SJSA1 (cell line): ENCODE results near the gene ACSL6. TPM values are rescaled to one million over a fixed set of nuclear protein-coding genes. Genes with fewer than 3 reads are reported as not detected.

Experiments used
- DNase-seq, 2 experiments: peaks; one replicate each; pipeline ENCODE4 v3.0.0-alpha.2; 2015 to 2020; ENCODE audit warnings: low spot score in 2 of 2, low read depth in 1 of 2
- H3K27ac ChIP-seq: fragments of 250-450 bp; sonication (Bioruptor Pico); 2 replicates; pipeline ENCODE4 v1.5.1; 2020; ENCODE audit warnings: mild to moderate bottlenecking, moderate library complexity
- H3K27me3 ChIP-seq: fragments of 250-450 bp; sonication (Bioruptor Pico); replicated peaks from 2 replicates; pipeline ENCODE4 v1.5.1; 2020; ENCODE audit warnings: mild to moderate bottlenecking, moderate library complexity
- H3K36me3 ChIP-seq: fragments of 250-450 bp; sonication (Bioruptor Pico); 2 replicates; pipeline ENCODE4 v1.5.1; 2020; ENCODE audit warnings: mild to moderate bottlenecking
- H3K4me1 ChIP-seq: fragments of 250-450 bp; sonication (Bioruptor Pico); replicated peaks from 2 replicates; pipeline ENCODE4 v1.6.1; 2021; ENCODE audit warnings: mild to moderate bottlenecking
- H3K4me3 ChIP-seq: fragments of 250-450 bp; sonication (Bioruptor Pico); 2 replicates; pipeline ENCODE4 v1.5.1; 2020; ENCODE audit warnings: mild to moderate bottlenecking
- H3K9me3 ChIP-seq: fragments of 250-450 bp; sonication (Bioruptor Pico); replicated peaks from 2 replicates; pipeline ENCODE4 v1.5.1; 2020; ENCODE audit warnings: mild to moderate bottlenecking
- total RNA-seq: library from RNA; depleted of rRNA; stranded (reverse); fragments of >200 nt; shearing (Covaris generic); gene quantifications from 2 replicates; pipeline ENCODE4 v1.2.3, GENCODE V29; 2014

The ACSL6 gene
- total RNA-seq, 1 experiment from 2014 or later = 0.03 TPM

DNA sequence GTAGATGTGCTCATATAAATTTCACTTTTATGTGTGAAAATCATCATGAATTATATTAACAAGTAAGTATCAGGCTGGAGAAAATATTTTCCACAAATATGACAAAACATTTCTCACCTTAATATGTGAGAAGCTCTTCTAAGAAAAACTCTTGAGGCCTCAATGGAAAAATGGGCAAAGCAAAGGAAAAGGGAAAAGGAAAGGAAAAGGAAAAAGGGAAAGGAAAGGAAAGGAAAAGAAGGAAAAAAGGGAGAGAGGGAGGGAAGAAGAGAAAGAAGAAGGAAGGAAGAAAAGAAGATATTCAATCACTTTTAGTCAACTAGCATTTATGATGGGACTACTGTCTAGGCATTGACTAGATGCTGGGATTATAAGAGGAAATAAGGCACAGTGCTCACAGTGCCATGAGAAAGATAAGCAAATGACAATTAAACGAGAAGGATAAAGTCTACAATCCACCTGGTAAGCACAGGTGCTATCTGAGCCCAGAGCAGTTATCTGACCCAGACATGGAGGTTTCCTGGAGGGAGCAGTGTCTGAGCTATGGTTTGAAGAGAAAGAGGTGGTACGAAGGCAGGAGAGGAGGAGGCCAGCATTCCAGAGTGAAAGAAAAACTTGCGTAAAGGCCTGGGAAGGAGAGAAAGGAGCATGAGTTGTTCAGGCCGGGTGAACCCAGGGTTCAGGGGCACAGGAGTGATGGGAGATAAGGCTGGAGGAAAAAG, 18.3 kb upstream of the ACSL6 start:
- H3K4me1 ChIP-seq = no peaks in the 10 kb centered on the region
- DNase-seq = no peak
- H3K9me3 ChIP-seq = peaks cover 3% of the 10 kb centered on the region; the same call in 1 of the 2 replicates
- H3K36me3 ChIP-seq = no peaks in the 10 kb centered on the region
- H3K27ac ChIP-seq = no peak overlapping the region
- no peak overlapping the region for H3K4me3 ChIP-seq
- H3K27me3 ChIP-seq = peaks cover 12% of the 10 kb centered on the region; the same call in 1 of the 2 replicates

- H3K27ac ChIP-seq = no peak overlapping the region
- no peaks in the 10 kb centered on the region; the same call in 1 of the 2 replicates for H3K27me3 ChIP-seq
- H3K9me3 ChIP-seq = no peaks in the 10 kb centered on the region
- no peak overlapping the region for H3K4me3 ChIP-seq
- H3K36me3 ChIP-seq = no peaks in the 10 kb centered on the region
- H3K4me1 ChIP-seq = no peaks in the 10 kb centered on the region
- DNase-seq = peak in 1 of 2 experiments; percentile 43
Measured at GRCh38 chr5:132027027-132027426, 15.6 kb upstream of the ACSL6 start.

- H3K27me3 ChIP-seq = no peaks in the 10 kb centered on the region; the same call in 1 of the 2 replicates
- H3K9me3 ChIP-seq = no peaks in the 10 kb centered on the region
- peak in 1 of 2 experiments; percentile 45 for DNase-seq
- H3K36me3 ChIP-seq = no peaks in the 10 kb centered on the region
- no peaks in the 10 kb centered on the region for H3K4me1 ChIP-seq
- H3K27ac ChIP-seq = no peak overlapping the region
- H3K4me3 ChIP-seq = no peak overlapping the region
Measured at GRCh38 chr5:132026516-132027008, 15.1 kb upstream of the ACSL6 start.

GRCh38 chr5:132025403-132025971, 14.0 kb upstream of the ACSL6 start:
- no peak overlapping the region for H3K27ac ChIP-seq
- H3K36me3 ChIP-seq = no peaks in the 10 kb centered on the region
- no peaks in the 10 kb centered on the region for H3K9me3 ChIP-seq
- H3K4me1 ChIP-seq = no peaks in the 10 kb centered on the region
- no peak for DNase-seq
- H3K27me3 ChIP-seq = peaks cover 6% of the 10 kb centered on the region
- H3K4me3 ChIP-seq = no peak overlapping the region

DNA sequence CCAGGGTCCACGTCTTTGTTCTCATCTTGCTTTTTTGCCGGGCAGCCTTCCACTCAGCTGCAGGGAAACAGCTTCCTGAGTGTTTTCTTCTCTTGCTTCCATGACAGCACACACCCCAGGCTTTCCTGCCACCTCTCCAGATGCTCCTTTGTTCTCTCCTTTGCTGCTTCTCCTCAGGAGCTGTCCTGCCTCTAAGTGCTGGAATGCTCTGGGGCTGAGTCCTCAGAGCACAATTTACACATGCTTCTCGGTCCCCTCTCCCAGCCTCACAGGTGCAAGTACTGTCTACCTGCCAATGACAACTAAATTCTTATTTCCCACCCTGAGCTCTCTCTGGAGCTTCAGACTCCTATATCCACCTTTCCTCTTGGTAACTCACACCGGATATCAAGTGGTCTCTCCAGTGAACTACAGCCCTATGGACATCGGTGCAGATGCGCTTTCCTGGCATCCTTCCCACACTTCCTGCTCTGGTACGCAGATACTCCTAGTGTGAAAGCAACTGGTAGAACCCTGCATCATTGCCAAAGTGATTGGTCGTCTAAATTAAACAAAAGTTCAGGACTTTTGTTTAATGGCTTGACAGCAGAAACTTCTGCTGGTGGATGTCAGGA, 13.4 kb upstream of the ACSL6 start:
- Histone ChIP-seq H3K27me3 (peaks cover 12% of the 10 kb centered on the region), H3K9me3 (no peaks in the 10 kb centered on the region), H3K27ac (no peak overlapping the region), H3K4me3 (no peak overlapping the region), H3K36me3 (no peaks in the 10 kb centered on the region), H3K4me1 (no peaks in the 10 kb centered on the region)
- no peak for DNase-seq

DNA sequence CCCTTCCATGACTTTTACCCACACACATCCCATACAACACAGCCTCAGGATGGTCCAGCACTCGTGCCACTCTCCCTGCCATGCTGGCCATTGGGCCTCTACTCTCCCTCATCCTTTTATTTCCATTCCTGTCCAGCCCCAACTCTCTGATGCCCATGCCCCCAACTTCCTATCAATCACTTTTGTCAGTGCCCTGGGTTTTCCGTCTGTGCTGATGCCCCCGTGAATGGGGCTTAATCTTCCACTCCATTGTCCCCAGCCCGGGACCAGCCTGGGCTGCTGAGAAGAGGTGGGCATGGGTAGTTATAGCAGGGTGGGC, 12.6 kb upstream of the ACSL6 start:
- DNase-seq = no peak
- Histone ChIP-seq H3K4me1 (no peaks in the 10 kb centered on the region), H3K27ac (no peak overlapping the region), H3K9me3 (no peaks in the 10 kb centered on the region), H3K36me3 (no peaks in the 10 kb centered on the region), H3K27me3 (peaks cover 19% of the 10 kb centered on the region), H3K4me3 (no peak overlapping the region)

DNA sequence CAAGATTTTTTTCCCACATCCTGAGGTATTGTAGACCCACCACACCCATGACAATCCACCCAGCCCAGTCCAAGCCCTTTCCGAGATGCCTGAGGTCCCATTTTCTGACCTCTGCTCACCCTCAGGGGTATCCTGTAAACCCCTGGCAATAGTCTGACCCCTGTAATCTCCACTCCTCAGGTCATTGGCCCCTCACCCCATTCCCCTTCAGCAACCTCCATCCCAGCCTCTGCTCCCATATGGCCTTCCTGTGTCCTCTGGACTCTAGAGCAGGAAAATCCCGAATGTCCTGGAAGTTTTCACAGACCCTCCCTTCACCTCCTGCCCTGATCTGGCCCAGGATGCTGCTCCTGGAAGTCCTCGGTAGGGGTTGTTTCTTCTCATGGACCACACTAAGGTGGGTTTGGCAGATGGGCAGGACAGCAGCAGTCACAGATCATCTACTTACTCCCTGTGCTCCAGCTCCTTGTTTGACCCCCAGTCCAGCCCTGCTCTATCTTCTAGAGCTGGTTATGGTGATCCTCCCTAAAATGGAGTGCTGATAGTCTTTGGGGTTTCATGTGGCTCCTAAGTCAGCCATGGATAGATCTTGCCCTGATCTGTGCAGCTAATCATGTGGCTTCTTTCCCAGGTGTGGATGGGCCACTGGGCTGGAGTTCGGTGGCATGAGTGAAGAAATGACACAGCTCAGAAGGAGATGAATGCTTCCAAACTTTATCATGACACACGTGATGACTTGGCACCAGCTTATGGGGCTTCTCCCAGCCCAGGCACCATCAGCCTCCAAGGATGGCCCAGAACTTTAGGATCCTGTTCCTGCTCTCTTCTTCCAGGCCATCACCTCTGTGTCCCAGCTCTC, 12.0 kb upstream of the ACSL6 start:
- DNase-seq = no peak
- Histone ChIP-seq H3K27me3 (peaks cover 19% of the 10 kb centered on the region), H3K36me3 (no peaks in the 10 kb centered on the region), H3K4me1 (no peaks in the 10 kb centered on the region), H3K4me3 (no peak overlapping the region), H3K9me3 (no peaks in the 10 kb centered on the region), H3K27ac (no peak overlapping the region)

GRCh38 chr5:132022737-132023136, 11.3 kb upstream of the ACSL6 start:
- H3K4me3 ChIP-seq = no peak overlapping the region
- H3K27me3 ChIP-seq = peaks cover 24% of the 10 kb centered on the region
- no peaks in the 10 kb centered on the region for H3K9me3 ChIP-seq
- no peaks in the 10 kb centered on the region for H3K36me3 ChIP-seq
- H3K27ac ChIP-seq = no peak overlapping the region
- no peaks in the 10 kb centered on the region for H3K4me1 ChIP-seq
- DNase-seq = no peak

DNA sequence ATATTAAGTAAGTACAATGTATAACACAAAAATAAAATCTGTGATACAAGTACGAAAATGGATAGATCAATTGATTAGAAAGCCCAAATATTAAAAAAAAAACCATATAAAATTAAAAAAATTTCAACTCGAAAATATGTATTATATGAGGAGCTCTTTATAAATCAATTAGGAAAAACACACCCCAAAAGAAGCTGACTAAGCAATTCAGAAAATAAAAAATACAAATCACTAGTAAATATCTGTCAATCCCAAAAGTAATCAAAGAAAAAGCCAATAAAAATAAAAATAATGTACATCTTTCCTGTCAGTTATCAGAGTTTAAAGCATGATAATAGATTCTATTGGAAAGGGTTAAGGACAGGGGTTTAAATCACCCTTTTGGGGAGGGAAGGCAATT, 10.2 kb upstream of the ACSL6 start:
- Histone ChIP-seq H3K4me1 (no peaks in the 10 kb centered on the region), H3K4me3 (no peak overlapping the region), H3K27ac (no peak overlapping the region), H3K27me3 (peaks cover 33% of the 10 kb centered on the region), H3K36me3 (no peaks in the 10 kb centered on the region), H3K9me3 (no peaks in the 10 kb centered on the region)
- DNase-seq = no peak

- Histone ChIP-seq H3K27me3 (peaks cover 41% of the 10 kb centered on the region), H3K4me3 (no peak overlapping the region), H3K4me1 (no peaks in the 10 kb centered on the region), H3K9me3 (no peaks in the 10 kb centered on the region), H3K27ac (no peak overlapping the region), H3K36me3 (no peaks in the 10 kb centered on the region)
- DNase-seq = no peak
Measured at GRCh38 chr5:132020568-132021339, 9.3 kb upstream of the ACSL6 start.

DNA sequence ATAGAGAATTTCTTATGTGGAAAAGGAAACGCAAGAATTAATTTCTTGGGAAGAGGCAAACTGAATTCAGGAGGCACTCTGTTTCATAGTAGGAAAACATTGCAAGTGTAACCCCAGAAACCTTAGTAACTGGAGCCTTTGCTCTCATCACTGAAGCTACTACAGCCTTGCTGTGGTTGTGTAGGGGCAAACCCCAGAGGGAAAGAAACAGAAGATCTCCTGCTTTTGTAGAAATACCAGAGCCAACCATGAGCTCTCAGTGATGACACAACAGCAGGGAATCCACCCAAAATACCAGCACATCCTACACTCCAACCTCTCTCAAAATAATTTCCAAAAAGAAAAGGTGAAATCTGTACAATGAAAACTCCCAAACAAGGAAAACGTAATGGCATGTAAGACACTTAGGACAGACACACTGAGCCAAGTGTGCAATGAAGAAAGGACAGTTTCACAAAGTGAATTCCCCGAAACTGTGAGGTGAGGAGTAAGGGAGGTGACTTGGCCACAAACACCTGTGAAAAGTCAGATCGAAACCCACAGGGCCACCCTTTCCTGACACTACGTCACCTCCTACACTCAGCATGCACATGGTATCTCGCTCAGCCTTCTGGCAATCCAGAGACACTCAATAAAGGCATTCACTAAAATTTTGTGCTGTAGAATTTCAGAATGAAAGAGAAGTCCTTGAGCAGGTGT, 8.5 kb upstream of the ACSL6 start:
- H3K4me3 ChIP-seq = no peak overlapping the region
- H3K9me3 ChIP-seq = no peaks in the 10 kb centered on the region
- no peak overlapping the region for H3K27ac ChIP-seq
- H3K4me1 ChIP-seq = no peaks in the 10 kb centered on the region
- peaks cover 45% of the 10 kb centered on the region for H3K27me3 ChIP-seq
- H3K36me3 ChIP-seq = no peaks in the 10 kb centered on the region
- DNase-seq = no peak

GRCh38 chr5:132019337-132019736, 7.9 kb upstream of the ACSL6 start:
- Histone ChIP-seq H3K4me1 (no peaks in the 10 kb centered on the region), H3K36me3 (no peaks in the 10 kb centered on the region), H3K27me3 (peaks cover 50% of the 10 kb centered on the region), H3K27ac (no peak overlapping the region), H3K9me3 (no peaks in the 10 kb centered on the region), H3K4me3 (no peak overlapping the region)
- DNase-seq = no peak
